Neural progenitor cell (in vitro differentiated cells): Measurements from ENCODE around the gene WDR75. TPM values are rescaled to one million over a fixed set of nuclear protein-coding genes. Genes with fewer than 3 reads are reported as not detected.

ENCODE experiments used
- DNase-seq: peaks from one replicate; pipeline ENCODE4 v3.0.0-alpha.2; 2016; ENCODE audit warnings: low spot score
- H2AFZ ChIP-seq: fragments of 200-600 bp; sonication (generic); replicated peaks from 2 replicates; pipeline ENCODE4 v1.6.1; 2016; ENCODE audit warnings: antibody characterized with exemption
- H3F3A ChIP-seq: fragments of 200-600 bp; sonication (generic); 2 replicates; pipeline ENCODE4 v1.6.1; 2016; ENCODE audit warnings: antibody characterized with exemption, low read depth
- H3K27ac ChIP-seq: fragments of 200-600 bp; sonication (generic); 2 replicates; pipeline ENCODE4 v1.5.1; 2016; ENCODE audit warnings: mild to moderate bottlenecking
- H3K27me3 ChIP-seq: fragments of 200-600 bp; sonication (generic); 2 replicates; pipeline ENCODE4 v1.6.1; 2016; ENCODE audit warnings: mild to moderate bottlenecking, moderate library complexity
- H3K36me3 ChIP-seq: fragments of 200-600 bp; sonication (generic); 2 replicates; pipeline ENCODE4 v1.5.1; 2016
- H3K4me1 ChIP-seq: fragments of 200-600 bp; sonication (generic); 2 replicates; pipeline ENCODE4 v1.6.1; 2016; ENCODE audit warnings: mixed run types
- H3K4me2 ChIP-seq: fragments of 200-600 bp; sonication (generic); 2 replicates; pipeline ENCODE4 v1.6.1; 2016
- H3K4me3 ChIP-seq: fragments of 200-600 bp; sonication (generic); 2 replicates; pipeline ENCODE4 v1.5.1; 2016
- H3K79me2 ChIP-seq: fragments of 200-600 bp; sonication (generic); 2 replicates; pipeline ENCODE4 v1.6.1; 2016; ENCODE audit warnings: low read depth
- H3K9ac ChIP-seq: fragments of 200-600 bp; sonication (generic); 2 replicates; pipeline ENCODE4 v1.6.1; 2016
- H3K9me3 ChIP-seq: fragments of 200-600 bp; sonication (generic); 2 replicates; pipeline ENCODE4 v1.5.1; 2016; ENCODE audit warnings: low read depth
- H4K20me1 ChIP-seq: fragments of 200-600 bp; sonication (generic); 2 replicates; pipeline ENCODE4 v1.6.1; 2016; ENCODE audit warnings: low read depth
- H3K27ac Mint-ChIP-seq: 3 replicates; pipeline ENCODE4 v1.8.0; 2021; ENCODE audit warnings: mixed read lengths
- H3K27me3 Mint-ChIP-seq: 2 replicates; pipeline ENCODE4 v1.8.0; 2022; ENCODE audit warnings: low read depth, mild to moderate bottlenecking, inconsistent platforms, moderate library complexity, mixed read lengths; ENCODE audit not compliant: insufficient read depth
- H3K36me3 Mint-ChIP-seq: 3 replicates; pipeline ENCODE4 v1.8.0; 2021; ENCODE audit warnings: mixed read lengths
- H3K4me1 Mint-ChIP-seq: 3 replicates; pipeline ENCODE4 v1.8.0; 2021; ENCODE audit warnings: mixed read lengths
- H3K4me3 Mint-ChIP-seq: 3 replicates; pipeline ENCODE4 v1.8.0; 2021; ENCODE audit warnings: mild to moderate bottlenecking, moderate library complexity, mixed read lengths
- H3K9me3 Mint-ChIP-seq: 3 replicates; pipeline ENCODE4 v1.8.0; 2020; ENCODE audit warnings: mixed read lengths
- EZH2 ChIP-seq: fragments of 200-600 bp; sonication (generic); IDR thresholded peaks from 2 replicates; pipeline ENCODE4 v1.6.1; 2017; ENCODE audit warnings: antibody characterized with exemption, mild to moderate bottlenecking, moderate library complexity
- EZH2phosphoT487 ChIP-seq: fragments of 200-600 bp; sonication (generic); IDR thresholded peaks from 2 replicates; pipeline ENCODE4 v1.6.1; 2017; ENCODE audit warnings: antibody characterized with exemption
- total RNA-seq: library from RNA; depleted of rRNA; stranded (reverse); fragments of >200 nt; gene quantifications from 2 replicates; pipeline ENCODE4 v1.2.3, GENCODE V29; 2015; ENCODE audit warnings: low replicate concordance
- TF ChIP-seq, protein P1 (sequence below): fragments of 200-600 bp; sonication (generic); IDR thresholded peaks from 2 replicates; pipeline ENCODE4 v1.5.1; 2017; ENCODE audit warnings: antibody characterized with exemption, mild to moderate bottlenecking

Gene WDR75
- total RNA-seq, 1 donor from 2014 or later, result 121 TPM

DNA sequence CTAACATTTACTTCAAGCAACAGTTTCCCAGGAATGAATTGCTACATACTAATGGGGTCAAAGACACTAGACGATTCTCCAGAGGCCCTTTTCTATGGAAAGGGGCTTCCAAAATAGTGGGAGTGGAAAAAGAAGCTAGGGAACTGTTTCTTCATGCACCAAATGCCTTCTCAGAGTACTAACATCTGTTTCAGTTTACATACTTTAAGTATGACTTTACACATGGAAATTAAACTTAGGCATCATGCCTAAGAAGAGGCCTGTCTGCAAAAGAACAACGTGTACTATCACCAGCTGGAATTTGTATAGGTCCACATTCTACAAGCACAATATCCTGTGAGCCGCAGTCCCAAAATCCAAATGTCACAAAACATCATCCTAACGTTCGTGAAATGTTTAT lies 29.4 kb upstream of the WDR75 start:
- no peak overlapping the region for H3K27ac Mint-ChIP-seq
- DNase-seq, result no peak

GRCh38 chr2:189412330-189412953 lies 28.8 kb upstream of the WDR75 start:
- Histone ChIP-seq H3K79me2 (no peaks in the 10 kb centered on the region), H3K9ac (no peak overlapping the region), H3K36me3 (no peaks in the 10 kb centered on the region), H3K9me3 (no peaks in the 10 kb centered on the region), H3K27me3 (no peaks in the 10 kb centered on the region), H3K27ac (no peak overlapping the region), H3K4me2 (no peak overlapping the region), H3K4me3 (no peak overlapping the region), H3K4me1 (no peaks in the 10 kb centered on the region), H3F3A (no peaks in the 10 kb centered on the region), H4K20me1 (no peaks in the 10 kb centered on the region), H2AFZ (no peak overlapping the region)
- Mint-ChIP-seq H3K27ac (no peak overlapping the region), H3K4me3 (no peak overlapping the region), H3K9me3 (no peaks in the 10 kb centered on the region), H3K36me3 (no peaks in the 10 kb centered on the region), H3K4me1 (peaks cover 6% of the 10 kb centered on the region), H3K27me3 (no peaks in the 10 kb centered on the region)
- TF ChIP-seq, protein P1, sequence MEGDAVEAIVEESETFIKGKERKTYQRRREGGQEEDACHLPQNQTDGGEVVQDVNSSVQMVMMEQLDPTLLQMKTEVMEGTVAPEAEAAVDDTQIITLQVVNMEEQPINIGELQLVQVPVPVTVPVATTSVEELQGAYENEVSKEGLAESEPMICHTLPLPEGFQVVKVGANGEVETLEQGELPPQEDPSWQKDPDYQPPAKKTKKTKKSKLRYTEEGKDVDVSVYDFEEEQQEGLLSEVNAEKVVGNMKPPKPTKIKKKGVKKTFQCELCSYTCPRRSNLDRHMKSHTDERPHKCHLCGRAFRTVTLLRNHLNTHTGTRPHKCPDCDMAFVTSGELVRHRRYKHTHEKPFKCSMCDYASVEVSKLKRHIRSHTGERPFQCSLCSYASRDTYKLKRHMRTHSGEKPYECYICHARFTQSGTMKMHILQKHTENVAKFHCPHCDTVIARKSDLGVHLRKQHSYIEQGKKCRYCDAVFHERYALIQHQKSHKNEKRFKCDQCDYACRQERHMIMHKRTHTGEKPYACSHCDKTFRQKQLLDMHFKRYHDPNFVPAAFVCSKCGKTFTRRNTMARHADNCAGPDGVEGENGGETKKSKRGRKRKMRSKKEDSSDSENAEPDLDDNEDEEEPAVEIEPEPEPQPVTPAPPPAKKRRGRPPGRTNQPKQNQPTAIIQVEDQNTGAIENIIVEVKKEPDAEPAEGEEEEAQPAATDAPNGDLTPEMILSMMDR, result peak; percentile 88
- TF ChIP-seq EZH2, result no peak
- DNase-seq, result peak; percentile 29

More for the DNA sequence above, 29.4 kb upstream of the WDR75 start:
- Histone ChIP-seq H3K9me3 (no peaks in the 10 kb centered on the region), H4K20me1 (no peaks in the 10 kb centered on the region), H3K36me3 (no peaks in the 10 kb centered on the region), H3K4me2 (no peak overlapping the region), H3K4me3 (no peak overlapping the region), H3F3A (no peaks in the 10 kb centered on the region), H2AFZ (no peak overlapping the region), H3K27me3 (no peaks in the 10 kb centered on the region), H3K79me2 (no peaks in the 10 kb centered on the region), H3K9ac (no peak overlapping the region), H3K4me1 (no peaks in the 10 kb centered on the region), H3K27ac (no peak overlapping the region)
- Mint-ChIP-seq H3K9me3 (no peaks in the 10 kb centered on the region), H3K4me3 (no peak overlapping the region), H3K36me3 (no peaks in the 10 kb centered on the region), H3K4me1 (peaks cover 7% of the 10 kb centered on the region), H3K27me3 (no peaks in the 10 kb centered on the region)
- TF ChIP-seq EZH2phosphoT487 (no peak), EZH2 (no peak)
- TF ChIP-seq, protein P1, result no peak

GRCh38 chr2:189413249-189413648 lies 28.0 kb upstream of the WDR75 start:
- no peak overlapping the region for H3K27ac ChIP-seq
- no peak overlapping the region for H3K9ac ChIP-seq
- H3K36me3 Mint-ChIP-seq, result no peaks in the 10 kb centered on the region
- peak overlapping the region; percentile 64 for H3K27ac Mint-ChIP-seq
- H3K36me3 ChIP-seq, result no peaks in the 10 kb centered on the region
- no peak for DNase-seq
- H2AFZ ChIP-seq, result no peak overlapping the region
- no peaks in the 10 kb centered on the region for H3K9me3 ChIP-seq
- TF ChIP-seq, protein P1, result no peak
- H3K4me2 ChIP-seq, result no peak overlapping the region
- no peak overlapping the region for H3K4me3 ChIP-seq
- H3F3A ChIP-seq, result no peaks in the 10 kb centered on the region
- H3K9me3 Mint-ChIP-seq, result no peaks in the 10 kb centered on the region
- H3K79me2 ChIP-seq, result no peaks in the 10 kb centered on the region
- no peaks in the 10 kb centered on the region for H3K27me3 ChIP-seq
- H3K4me1 ChIP-seq, result no peaks in the 10 kb centered on the region
- no peaks in the 10 kb centered on the region for H4K20me1 ChIP-seq
- H3K4me3 Mint-ChIP-seq, result no peak overlapping the region
- peaks cover 2% of the 10 kb centered on the region for H3K4me1 Mint-ChIP-seq
- H3K27me3 Mint-ChIP-seq, result no peaks in the 10 kb centered on the region
